SK-N-SH treated with all-trans-retinoic acid at 6 μM for 48 hours (cell line): ENCODE measurements around the gene TEAD4.

Source experiments
- ARNTL ChIP-seq: fragments of 450-650 bp; formaldehyde crosslinking; IDR thresholded peaks from 2 replicates; pipeline ENCODE4 v1.5.0; 2020; ENCODE audit warnings: low read depth, mild to moderate bottlenecking, moderate library complexity, borderline replicate concordance
- PATZ1 ChIP-seq: fragments of 250-450 bp; sonication (Bioruptor Pico); IDR thresholded peaks from 2 replicates; pipeline ENCODE4 v1.8.0; 2020; ENCODE audit warnings: mild to moderate bottlenecking, moderate library complexity, borderline replicate concordance

- TF ChIP-seq ARNTL (CRISPR knock-in tag) (no peak), PATZ1 (CRISPR knock-in tag) (no peak)
Measured at GRCh38 chr12:2970744-2971143, 11.5 kb downstream of the TEAD4 start.
